Common myeloid progenitor, CD34-positive (primary cell): ENCODE data around the gene CELA2A.
"Not testable (repeated sequence)": the region's sequence is repeated elsewhere in the genome, so short reads cannot be mapped to it uniquely, and the experiment has no call there.

Experiments
- CTCF ChIA-PET: fragments of 350-600 bp; sonication (Branson Sonifier 250); formaldehyde crosslinking; loops from one replicate; lab custom pipeline; 2021; ENCODE audit warnings: antibody characterized with exemption; lab: Charles Lee
- POLR2A ChIA-PET: fragments of 350-600 bp; sonication (Branson Sonifier 250); formaldehyde crosslinking; loops from one replicate; lab custom pipeline; 2021; ENCODE audit warnings: antibody characterized with exemption; lab: Charles Lee
- DNase-seq, 3 donors: peaks; one replicate each; pipeline versions ENCODE4 v3.0.0 to v3.0.0-alpha.2; 2013
- H3K27ac ChIP-seq, 2 experiments: 1 replicate in 1 of 2; 2 replicates in 1 of 2; pipeline ENCODE4 v1.7.0; 2013; ENCODE audit warnings: inconsistent platforms in 2 of 2, low read length in 2 of 2, mild to moderate bottlenecking in 2 of 2, low read depth in 1 of 2, moderate library complexity in 1 of 2; ENCODE audit not compliant: severe bottlenecking in 2 of 2, insufficient read depth in 1 of 2, poor library complexity in 1 of 2
- H3K27me3 ChIP-seq, 5 experiments: replicated peaks in 2 of 5; 1 replicate in 3 of 5; 2 replicates in 2 of 5; pipeline versions ENCODE4 v1.6.1 to v1.7.0; 2013; ENCODE audit warnings: low read length in 4 of 5, mild to moderate bottlenecking in 2 of 5, moderate library complexity in 2 of 5, inconsistent platforms in 1 of 5; ENCODE audit not compliant: insufficient read depth in 5 of 5, control insufficient read depth in 4 of 5
- H3K36me3 ChIP-seq, 4 experiments: 1 replicate in 2 of 4; 2 replicates in 2 of 4; pipeline versions ENCODE4 v1.6.1 to v1.7.0; 2013; ENCODE audit warnings: low read length in 3 of 4, control low read depth in 1 of 4, mild to moderate bottlenecking in 1 of 4; ENCODE audit not compliant: control insufficient read depth in 4 of 4, insufficient read depth in 4 of 4
- H3K4me1 ChIP-seq, 4 experiments: 1 replicate in 3 of 4; 2 replicates in 1 of 4; pipeline versions ENCODE4 v1.6.1 to v1.7.1; 2013; ENCODE audit warnings: low read length in 3 of 4, mild to moderate bottlenecking in 3 of 4, control low read depth in 1 of 4, inconsistent platforms in 1 of 4, moderate library complexity in 1 of 4; ENCODE audit not compliant: control insufficient read depth in 4 of 4, insufficient read depth in 4 of 4; ENCODE audit errors: control extremely low read depth in 1 of 4
- H3K4me3 ChIP-seq, 7 experiments: 1 replicate in 4 of 7; 2 replicates in 3 of 7; pipeline versions ENCODE4 v1.5.1 to v1.7.0; 2013; ENCODE audit warnings: mild to moderate bottlenecking in 7 of 7, low read length in 6 of 7, moderate library complexity in 6 of 7, inconsistent platforms in 2 of 7, low read depth in 2 of 7, control low read depth in 1 of 7; ENCODE audit not compliant: insufficient read depth in 4 of 7, control insufficient read depth in 1 of 7; ENCODE audit errors: extremely low read depth in 1 of 7
- H3K9me3 ChIP-seq, 5 experiments: 1 replicate in 4 of 5; 2 replicates in 1 of 5; pipeline versions ENCODE4 v1.6.1 to v1.7.1; 2013; ENCODE audit warnings: low read length in 4 of 5, mild to moderate bottlenecking in 2 of 5, inconsistent platforms in 1 of 5, low read depth in 1 of 5, moderate library complexity in 1 of 5; ENCODE audit not compliant: control insufficient read depth in 4 of 5, insufficient read depth in 2 of 5; ENCODE audit errors: control extremely low read depth in 1 of 5
- WGBS: methylation state at CpG from one replicate; pipeline ENCODE4 v1.1.5; 2013; ENCODE audit not compliant: insufficient coverage; 5-methylcytosine and 5-hydroxymethylcytosine counted together

Gene CELA2A

GRCh38 chr1:15424981-15425380 is 31.6 kb upstream of the CELA2A start:
- Histone ChIP-seq H3K9me3 (no peaks in the 10 kb centered on the region), H3K27me3 (no peaks in the 10 kb centered on the region), H3K27ac (no peak overlapping the region), H3K36me3 (peaks cover 5 to 66% (median 33%) of the 10 kb centered on the region in 4 experiments), H3K4me1 (peaks cover 0 to 11% (median 2%) of the 10 kb centered on the region in 4 experiments), H3K4me3 (no peak overlapping the region)
- DNase-seq, result no peak
- 100% methylated on average over 2 of the region's 5 CpGs for WGBS
- CTCF ChIA-PET, result interaction anchor here (1.0 to 5.6 kb wide), 3 partner anchors 101 to 121 kb away, joined by 3 to 36 read pairs (median 3); no protein-coding TSS in a partner anchor
- POLR2A ChIA-PET, result no interaction called here

GRCh38 chr1:15425521-15425920 is 31.0 kb upstream of the CELA2A start:
- H3K4me1 ChIP-seq, result peaks cover 0 to 11% (median 2%) of the 10 kb centered on the region in 4 experiments
- no peak overlapping the region for H3K27ac ChIP-seq
- no peak overlapping the region for H3K4me3 ChIP-seq
- no peaks in the 10 kb centered on the region for H3K27me3 ChIP-seq
- H3K9me3 ChIP-seq, result no peaks in the 10 kb centered on the region
- no peak for DNase-seq
- CTCF ChIA-PET, result interaction anchor here (1.3 to 5.6 kb wide), 2 partner anchors 101 to 108 kb away, joined by 3 to 36 read pairs; no protein-coding TSS in a partner anchor
- H3K36me3 ChIP-seq, result peaks cover 5 to 66% (median 34%) of the 10 kb centered on the region in 4 experiments
- POLR2A ChIA-PET, result interaction anchor here (0.7 kb wide), 1 partner anchor 25 kb away, joined by 3 read pairs; no protein-coding TSS in a partner anchor
- WGBS, result 94% methylated on average over 8 of the region's 10 CpGs

GRCh38 chr1:15425958-15426357 is 30.6 kb upstream of the CELA2A start:
- 98% methylated on average over 6 of the region's 6 CpGs for WGBS
- Histone ChIP-seq H3K36me3 (peaks cover 5 to 62% (median 33%) of the 10 kb centered on the region in 4 experiments), H3K27me3 (no peaks in the 10 kb centered on the region), H3K9me3 (no peaks in the 10 kb centered on the region), H3K27ac (no peak overlapping the region), H3K4me3 (no peak overlapping the region), H3K4me1 (peaks cover 0 to 11% (median 2%) of the 10 kb centered on the region in 4 experiments)
- no peak for DNase-seq
- ChIA-PET CTCF (interaction anchor here (1.3 to 5.6 kb wide), 2 partner anchors 102 to 108 kb away, joined by 3 to 36 read pairs; no protein-coding TSS in a partner anchor), POLR2A (interaction anchor here (0.7 kb wide), 1 partner anchor 25 kb away, joined by 3 read pairs; no protein-coding TSS in a partner anchor)

DNA sequence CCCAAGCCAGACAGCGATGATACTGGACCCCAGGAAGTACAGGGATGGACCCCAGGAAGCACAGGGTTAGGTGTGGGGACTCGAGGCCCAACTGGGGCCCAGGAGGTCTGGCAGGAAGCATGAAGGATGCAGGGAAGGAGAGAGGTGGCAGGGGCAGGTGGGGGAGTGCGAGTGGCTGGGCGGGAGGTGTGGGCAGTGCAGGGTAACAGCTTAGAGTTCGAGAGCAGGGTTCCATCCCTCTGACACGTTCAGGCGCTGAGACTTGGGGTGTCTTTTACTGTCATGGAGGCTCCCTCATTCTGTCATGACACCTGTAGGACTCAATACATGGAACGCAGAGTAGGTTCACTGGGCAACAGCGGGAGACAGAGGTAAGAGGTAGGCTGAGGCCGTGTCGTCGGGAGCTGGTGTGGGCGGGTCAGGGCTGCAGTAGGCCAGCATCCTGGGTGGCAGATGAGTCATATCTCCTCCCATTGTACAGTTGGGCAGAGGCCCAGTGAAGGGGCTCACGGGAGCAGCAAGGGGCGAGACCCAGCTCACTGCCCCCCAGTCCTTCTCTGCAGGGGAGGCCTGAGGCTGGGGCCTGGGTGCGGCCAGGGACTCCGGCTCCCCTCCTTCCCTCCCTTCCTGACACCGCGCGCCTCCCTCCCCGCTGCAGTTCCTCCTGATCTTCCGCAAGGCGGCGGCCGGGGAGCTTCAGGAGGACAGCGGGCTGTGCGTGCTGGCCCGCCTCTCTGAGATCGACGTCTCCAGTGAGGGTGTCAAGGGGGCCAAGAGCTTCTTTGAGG is 29.8 kb upstream of the CELA2A start:
- DNase-seq, result no peak
- peaks cover 0 to 11% (median 2%) of the 10 kb centered on the region in 4 experiments for H3K4me1 ChIP-seq
- H3K4me3 ChIP-seq, result no peak overlapping the region
- H3K27me3 ChIP-seq, result no peaks in the 10 kb centered on the region
- WGBS, result 93% methylated on average over 21 of the region's 30 CpGs
- no peak overlapping the region for H3K27ac ChIP-seq
- CTCF ChIA-PET, result interaction anchor here (1.5 to 5.6 kb wide), 2 partner anchors 102 to 109 kb away, joined by 3 to 36 read pairs; no protein-coding TSS in a partner anchor
- POLR2A ChIA-PET, result no interaction called here
- peaks cover 5 to 57% (median 32%) of the 10 kb centered on the region in 4 experiments for H3K36me3 ChIP-seq
- H3K9me3 ChIP-seq, result no peaks in the 10 kb centered on the region

DNA sequence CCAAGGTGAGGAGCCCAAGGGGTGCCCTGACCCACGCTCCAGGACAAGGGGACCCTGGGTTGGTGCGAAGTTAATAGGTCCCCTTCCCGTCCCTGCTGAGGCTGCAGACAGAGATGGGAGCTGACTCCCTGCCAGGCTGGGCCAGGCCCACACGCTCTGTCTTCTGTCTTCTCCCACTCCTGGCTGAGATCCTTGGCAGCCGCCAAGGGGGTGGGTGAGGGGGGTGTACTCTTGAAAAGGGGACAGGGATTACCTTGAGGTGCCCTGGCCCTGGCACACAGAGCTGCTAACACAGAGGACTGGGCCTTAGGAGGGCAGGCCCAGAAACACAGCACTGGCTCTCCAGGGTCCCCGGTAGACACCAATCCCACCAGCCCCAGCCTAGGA is 29.3 kb upstream of the CELA2A start:
- POLR2A ChIA-PET, result no interaction called here
- peaks cover 0 to 11% (median 2%) of the 10 kb centered on the region in 4 experiments for H3K4me1 ChIP-seq
- WGBS, result 100% methylated on average over 4 of the region's 6 CpGs
- H3K27me3 ChIP-seq, result no peaks in the 10 kb centered on the region
- peaks cover 5 to 57% (median 31%) of the 10 kb centered on the region in 4 experiments for H3K36me3 ChIP-seq
- CTCF ChIA-PET, result interaction anchor here (0.8 to 5.6 kb wide), 3 partner anchors 15 to 109 kb away, joined by 3 to 36 read pairs (median 3); no protein-coding TSS in a partner anchor
- no peaks in the 10 kb centered on the region for H3K9me3 ChIP-seq
- DNase-seq, result no peak
- H3K4me3 ChIP-seq, result no peak overlapping the region
- no peak overlapping the region for H3K27ac ChIP-seq

DNA sequence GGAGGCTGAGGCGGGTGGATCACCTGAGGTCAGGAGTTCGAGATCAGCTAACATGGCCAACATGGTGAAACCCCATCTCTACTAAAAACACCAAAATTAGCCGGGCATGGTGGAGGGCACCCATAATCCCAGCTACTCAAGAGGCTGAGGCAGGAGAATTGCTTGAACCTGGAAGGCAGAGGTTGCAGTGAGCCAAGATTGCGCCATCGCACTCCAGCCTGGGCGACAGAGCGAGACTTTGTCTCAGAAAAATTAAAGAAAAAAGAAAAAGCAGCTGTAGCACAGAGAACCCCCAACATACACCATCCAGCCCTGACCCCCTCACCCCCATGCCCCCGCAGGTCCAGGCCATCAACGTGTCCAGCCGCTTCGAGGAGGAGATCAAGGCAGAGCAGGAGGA is 28.3 kb upstream of the CELA2A start:
- DNase-seq, H3K9me3 ChIP-seq, H3K27me3 ChIP-seq, POLR2A ChIA-PET, H3K4me3 ChIP-seq, H3K27ac ChIP-seq: not testable (repeated sequence)
- peaks cover 5 to 57% (median 31%) of the 10 kb centered on the region in 4 experiments for H3K36me3 ChIP-seq
- peaks cover 0 to 11% (median 2%) of the 10 kb centered on the region in 4 experiments for H3K4me1 ChIP-seq
- CTCF ChIA-PET, result interaction anchor here (0.8 to 5.6 kb wide), 6 partner anchors 9 to 110 kb away, joined by 3 to 36 read pairs (median 4); no protein-coding TSS in a partner anchor
- WGBS, result 100% methylated on average over 1 of the region's 11 CpGs
